Smooth muscle cell of the umbilical artery (primary cell): ENCODE results near the gene SMIM8. TPM values are rescaled to one million over a fixed set of nuclear protein-coding genes. Genes with fewer than 3 reads are reported as not detected.

Experiments used
- total RNA-seq: library from RNA; depleted of rRNA; stranded (reverse); fragments of >200 nt; gene quantifications from 2 replicates; pipeline ENCODE4 v1.2.3, GENCODE V29; 2014

Gene SMIM8, protein sequence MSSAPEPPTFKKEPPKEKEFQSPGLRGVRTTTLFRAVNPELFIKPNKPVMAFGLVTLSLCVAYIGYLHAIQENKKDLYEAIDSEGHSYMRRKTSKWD
- total RNA-seq: 5.6 and 5.9 TPM in 2 replicates

DNA sequence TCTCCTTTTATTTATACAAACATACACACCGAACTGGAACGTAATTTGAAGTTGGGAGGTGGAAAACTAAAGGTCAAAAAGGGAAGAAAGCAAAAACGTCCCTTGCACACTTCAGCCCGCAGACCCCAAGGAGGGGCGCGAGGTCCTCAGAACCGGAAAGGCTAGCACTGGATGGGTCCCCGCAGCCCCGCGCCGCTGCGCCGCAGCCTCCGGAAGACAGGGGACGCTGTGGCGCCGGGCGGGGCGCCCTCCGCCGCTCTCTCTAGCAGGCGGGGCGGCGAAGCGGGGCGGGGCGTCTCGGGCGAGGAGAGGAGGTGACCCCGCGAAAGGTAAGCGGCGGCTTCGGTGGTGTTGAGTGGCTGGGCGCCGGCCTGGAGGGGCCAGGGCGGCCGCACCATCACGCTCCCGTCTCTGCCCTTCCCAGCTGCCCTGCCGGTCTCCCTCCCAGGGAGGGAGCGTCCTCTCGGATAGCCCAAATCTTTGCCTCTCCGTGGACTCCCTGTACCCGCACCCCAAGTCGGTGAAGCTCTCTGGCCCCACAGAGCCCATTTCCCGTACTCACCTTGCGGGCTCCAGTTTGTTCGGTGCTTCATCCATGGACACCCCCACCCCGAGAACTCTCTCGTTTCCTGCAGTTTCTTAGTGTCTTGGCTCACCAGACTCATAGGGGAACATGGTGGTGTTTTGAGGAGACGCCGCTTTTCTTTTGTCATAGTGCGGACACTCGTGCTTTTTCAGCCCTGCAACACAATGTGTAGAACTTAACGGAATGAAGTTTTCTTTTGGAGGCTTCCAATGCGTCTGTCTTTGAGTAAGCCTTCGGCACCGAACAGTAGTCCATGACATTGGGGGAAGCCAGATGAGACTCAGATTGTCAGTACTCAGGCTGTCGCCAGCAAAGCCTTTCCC is at the start of gene SMIM8:
TSS of gene SMIM8 (plus strand) at position 285 of the 909 bp plus-strand sequence. CDS start 14,444 bp downstream, outside the sequence.

DNA sequence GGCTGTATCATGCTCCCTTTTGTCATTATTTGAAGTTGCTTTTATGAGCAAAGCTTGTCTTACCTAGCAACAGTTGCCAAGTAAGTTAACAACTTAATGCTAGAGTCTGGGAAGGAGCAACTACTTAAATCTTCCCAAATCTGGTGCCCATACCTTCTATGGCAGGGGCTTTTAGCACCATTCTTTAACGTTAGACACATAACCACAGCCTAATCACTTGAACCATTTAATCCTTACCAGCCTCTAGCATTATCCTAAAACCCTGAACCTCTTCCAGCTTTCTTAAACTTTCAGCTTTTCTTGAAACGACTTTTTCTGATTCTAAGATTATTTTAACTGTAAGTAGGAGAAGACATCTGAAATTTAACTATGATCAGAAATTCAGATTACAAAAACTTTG is 22.3 kb downstream of the SMIM8 start, which contains the start of gene C6orf163:
TSS of gene C6orf163 (plus strand) at position 83 of the 400 bp plus-strand sequence. CDS start at position 370, 287 bp downstream.

Other genes with a start within 250 kb of the SMIM8 start
- not detected in 2 replicates for gene CGA, start 227.5 kb upstream of the SMIM8 start, total RNA-seq
- gene ZNF292, start 167.0 kb upstream of the SMIM8 start, total RNA-seq: 34.1 and 37.6 TPM in 2 replicates
- not detected in 2 replicates for gene GJB7, start 6.7 kb downstream of the SMIM8 start, total RNA-seq
- 0.59 and 2.3 TPM in 2 replicates for gene C6orf163, start 22.2 kb downstream of the SMIM8 start, total RNA-seq
- 0.37 and 0.59 TPM in 2 replicates for gene CFAP206, start 85.4 kb downstream of the SMIM8 start, total RNA-seq
- gene SLC35A1, start 150.4 kb downstream of the SMIM8 start, total RNA-seq: 18.2 and 22.9 TPM in 2 replicates